Measurements from ENCODE around the gene ASPDH. TPM values are rescaled to one million over a fixed set of nuclear protein-coding genes. Genes with fewer than 3 reads are reported as not detected.

Gene ASPDH
- total and polyA plus RNA-seq, 7 donors = not detected

GRCh38 chr19:50511069-50511822 is 2.5 kb downstream of the ASPDH start, which contains the start of gene JOSD2:
JOSD2 (minus strand) TSS chr19:50511191; CDS start chr19:50510431, 760 bp downstream.
- Histone ChIP-seq H3K27ac (peak within 1 kb of the TSS; percentile 80), H3K9me3 (no peaks in the 10 kb centered on the region), H3K4me1 (peaks cover 7% of the 10 kb centered on the region), H3K4me3 (peak within 1 kb of the TSS; percentile 88), H3K27me3 (ENCODE audit: insufficient read depth in 3 of 3, low read length in 2 of 3) (peaks cover 0 to 9% (median 0%) of the 10 kb centered on the region in 3 donors), H3K36me3 (ENCODE audit: insufficient read depth in 1 of 2, low read depth in 1 of 2) (peaks cover 0 to under 1% of the 10 kb centered on the region in 2 donors)
- ATAC-seq (peak; percentile 90 to 96 (median 94)), DNase-seq (peak; percentile 99)
- TF ChIP-seq CTCF (IDR thresholded peaks at IDR 0.05) = no peak
- 1% methylated on average over 57 to 69 of the region's 69 CpGs for WGBS, 3 donors
- intact Hi-C loops (cut with DNase I) = loop anchor here in 1 of 2 donors (5.0 kb wide), 1 partner anchor 34 kb away; the partner anchor contains the start of genes EMC10 and GARIN5A

- Histone ChIP-seq H3K36me3 (ENCODE audit: insufficient read depth in 1 of 2, low read depth in 1 of 2) (peaks cover 0 to 7% of the 10 kb centered on the region in 2 donors), H3K27ac (peak overlapping the region; percentile 80), H3K4me1 (peaks cover 7% of the 10 kb centered on the region), H3K27me3 (ENCODE audit: insufficient read depth in 3 of 3, low read length in 2 of 3) (peaks cover 0 to 4% (median 0%) of the 10 kb centered on the region in 3 donors), H3K9me3 (no peaks in the 10 kb centered on the region), H3K4me3 (peak overlapping the region; percentile 88)
- WGBS, 3 donors = 2 to 4% (median 2%) methylated on average over 7 to 10 of the region's 10 CpGs
- intact Hi-C loops (cut with DNase I) = loop anchor here in 1 of 2 donors (5.0 kb wide), 1 partner anchor 33 kb away; the partner anchor contains the start of genes EMC10 and GARIN5A
- no peak for ATAC-seq
- no peak for DNase-seq
- TF ChIP-seq CTCF (IDR thresholded peaks at IDR 0.05) = no peak
These were observed 3.0 kb downstream of the ASPDH start for GRCh38 chr19:50510700-50511068.

GRCh38 chr19:50510121-50510670 is 3.5 kb downstream of the ASPDH start:
- 31 to 40% (median 32%) methylated on average over 26 of the region's 26 CpGs for WGBS, 3 donors
- H3K4me1 ChIP-seq = peaks cover 7% of the 10 kb centered on the region
- H3K27ac ChIP-seq = peak overlapping the region; percentile 80
- H3K27me3 ChIP-seq (ENCODE audit: insufficient read depth in 3 of 3, low read length in 2 of 3) = no peaks in the 10 kb centered on the region
- no peaks in the 10 kb centered on the region for H3K9me3 ChIP-seq
- intact Hi-C loops (cut with DNase I) = loop anchor here in 1 of 2 donors (5.0 kb wide), 1 partner anchor 33 kb away; the partner anchor contains the start of genes EMC10 and GARIN5A
- no peak for TF ChIP-seq CTCF (IDR thresholded peaks at IDR 0.05)
- no peak for ATAC-seq
- DNase-seq = no peak
- peak overlapping the region; percentile 88 for H3K4me3 ChIP-seq
- peaks cover 0 to 10% of the 10 kb centered on the region in 2 donors for H3K36me3 ChIP-seq (ENCODE audit: insufficient read depth in 1 of 2, low read depth in 1 of 2)

- peaks cover 7% of the 10 kb centered on the region for H3K4me1 ChIP-seq
- TF ChIP-seq CTCF (IDR thresholded peaks at IDR 0.05) = no peak
- intact Hi-C loops (cut with DNase I) = no loop called here
- H3K27ac ChIP-seq = no peak overlapping the region
- H3K4me3 ChIP-seq = no peak overlapping the region
- H3K36me3 ChIP-seq (ENCODE audit: insufficient read depth in 1 of 2, low read depth in 1 of 2) = peaks cover 0 to 10% of the 10 kb centered on the region in 2 donors
- ATAC-seq (no peak), DNase-seq (no peak)
- no peaks in the 10 kb centered on the region for H3K9me3 ChIP-seq
- no peaks in the 10 kb centered on the region for H3K27me3 ChIP-seq (ENCODE audit: insufficient read depth in 3 of 3, low read length in 2 of 3)
- WGBS, 3 donors = 83 to 89% (median 83%) methylated on average over 11 of the region's 11 CpGs
These were observed 4.3 kb downstream of the ASPDH start for GRCh38 chr19:50509366-50509765.
